ENCODE data around the gene CYTH4. TPM values are rescaled to one million over a fixed set of nuclear protein-coding genes. Genes with fewer than 3 reads are reported as not detected.

The CYTH4 gene
- total and polyA plus RNA-seq, 5 donors, result 2.6 to 7.0 (median 5.5) TPM

DNA sequence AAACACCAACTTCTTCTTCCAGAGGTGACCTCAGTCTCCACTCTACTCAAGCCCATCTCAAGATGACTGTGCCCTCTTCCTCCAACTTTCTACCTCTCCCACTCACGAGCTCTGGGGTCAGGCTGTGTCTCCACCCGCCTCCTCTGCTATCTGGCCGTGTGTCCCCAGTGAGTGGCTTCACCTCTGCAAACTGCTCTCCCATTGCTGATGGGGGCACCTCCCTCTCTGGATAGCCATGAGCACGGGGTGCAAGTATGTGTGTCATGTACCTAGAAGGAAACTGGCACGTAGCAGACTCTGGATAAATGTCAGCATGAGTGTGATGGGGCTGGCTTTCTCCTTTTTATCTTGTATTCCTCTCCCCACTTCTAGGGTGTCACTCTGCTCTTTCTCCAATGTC, 20.0 kb upstream of the CYTH4 start:
- Histone ChIP-seq H3K4me3 (ENCODE audit: low read length) (no peak overlapping the region), H3K9me3 (ENCODE audit: control insufficient read depth, low read length) (peaks cover 2% of the 10 kb centered on the region), H3K27ac (ENCODE audit: low read length) (no peak overlapping the region), H3K4me1 (ENCODE audit: control insufficient read depth, insufficient read depth, low read length) (no peaks in the 10 kb centered on the region), H3K27me3 (ENCODE audit: control insufficient read depth, insufficient read depth) (no peaks in the 10 kb centered on the region)
- DNase-seq, result no peak
- ATAC-seq, result no peak
- WGBS, result 60% methylated on average over 5 of the region's 5 CpGs
- intact Hi-C loops (cut with DNase I), result loop anchor here in 1 of 4 donors (5.0 to 10.0 kb wide), 2 partner anchors 95 to 188 kb away; no protein-coding TSS in a partner anchor

DNA sequence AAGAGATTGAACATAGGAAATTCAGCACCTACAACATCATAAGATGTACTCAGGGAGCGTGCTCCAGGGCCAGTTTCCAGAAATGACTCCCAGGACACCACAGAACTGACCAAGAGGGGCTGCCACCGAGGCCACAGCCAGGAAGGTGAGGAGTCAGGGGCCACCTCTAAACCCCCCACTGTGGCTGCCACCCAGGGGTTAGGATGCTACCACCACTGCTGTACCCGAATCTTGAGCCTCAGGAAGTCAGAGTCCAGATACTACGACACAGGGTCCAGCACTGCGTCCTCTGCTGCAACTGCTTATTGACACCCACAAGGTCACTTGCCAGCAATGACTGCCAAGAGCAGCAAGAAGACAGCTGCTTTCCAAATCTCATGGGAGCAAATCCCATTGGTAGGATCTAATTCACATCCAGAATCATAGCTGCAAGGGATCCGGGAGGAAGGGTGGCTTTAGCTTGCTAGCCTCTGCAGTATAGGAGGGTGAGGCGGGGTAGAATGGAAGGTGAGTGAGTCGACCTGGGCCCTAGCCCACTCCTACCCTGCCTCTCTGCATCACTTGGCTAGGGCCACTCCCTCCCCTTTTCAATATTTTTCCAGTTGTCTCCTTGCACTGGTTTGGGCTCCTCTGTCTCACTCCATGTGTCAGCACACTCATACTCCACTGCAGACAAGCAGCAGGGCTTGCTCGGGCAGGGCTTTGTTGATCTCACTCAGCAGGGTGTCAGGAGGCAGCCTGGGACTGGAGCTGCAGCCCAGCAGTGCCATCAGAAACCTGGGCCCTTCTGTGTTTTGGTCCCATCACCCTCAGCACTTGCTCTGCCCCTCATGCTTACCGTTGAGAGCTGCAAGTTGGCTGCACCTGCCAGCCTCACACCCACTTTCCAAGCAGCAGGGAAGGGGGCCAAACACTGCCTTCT, 18.1 kb upstream of the CYTH4 start:
- intact Hi-C loops (cut with DNase I), result loop anchor here in 1 of 4 donors (5.0 to 10.0 kb wide), 2 partner anchors 97 to 189 kb away; no protein-coding TSS in a partner anchor
- Histone ChIP-seq H3K27ac (ENCODE audit: low read length) (no peak overlapping the region), H3K9me3 (ENCODE audit: control insufficient read depth, low read length) (peaks cover 2% of the 10 kb centered on the region), H3K27me3 (ENCODE audit: control insufficient read depth, insufficient read depth) (no peaks in the 10 kb centered on the region), H3K4me3 (ENCODE audit: low read length) (no peak overlapping the region), H3K4me1 (ENCODE audit: control insufficient read depth, insufficient read depth, low read length) (no peaks in the 10 kb centered on the region)
- ATAC-seq (no peak), DNase-seq (no peak)
- WGBS, result 81% methylated on average over 10 of the region's 10 CpGs

DNA sequence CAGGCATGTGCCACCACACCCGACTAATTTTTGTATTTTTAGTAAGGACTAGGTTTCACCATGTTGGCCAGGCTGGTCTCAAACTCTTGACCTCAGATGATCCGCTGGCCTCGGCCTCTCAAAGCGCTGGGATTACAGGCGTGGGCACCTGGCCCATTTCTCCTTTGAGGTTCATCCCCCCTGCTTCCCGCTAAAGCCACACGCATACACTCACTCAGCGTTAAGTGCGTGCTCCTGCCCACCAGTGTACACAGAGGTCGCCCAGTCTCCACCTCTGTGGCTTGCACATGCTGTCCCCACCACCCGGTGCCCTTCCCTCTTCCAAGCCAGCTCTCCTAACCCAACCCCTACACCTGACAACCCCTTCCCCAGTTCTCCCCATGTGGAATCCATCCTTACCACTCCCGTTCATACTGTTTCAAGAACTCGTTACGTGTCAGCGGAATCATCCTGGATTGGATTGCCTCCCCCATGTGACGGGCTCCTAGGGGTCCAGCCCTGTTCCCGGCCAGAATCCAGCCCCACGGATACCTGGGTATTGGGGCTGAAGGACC, 15.7 kb upstream of the CYTH4 start:
- Histone ChIP-seq H3K4me1 (ENCODE audit: control insufficient read depth, insufficient read depth, low read length) (no peaks in the 10 kb centered on the region), H3K9me3 (ENCODE audit: control insufficient read depth, low read length) (peaks cover 2% of the 10 kb centered on the region), H3K27me3 (ENCODE audit: control insufficient read depth, insufficient read depth) (no peaks in the 10 kb centered on the region), H3K4me3 (ENCODE audit: low read length) (no peak overlapping the region), H3K27ac (ENCODE audit: low read length) (no peak overlapping the region)
- WGBS, result 48% methylated on average over 18 of the region's 18 CpGs
- peak; percentile 22 for ATAC-seq
- DNase-seq, result peak in 1 of 3 donors; percentile 32
- intact Hi-C loops (cut with DNase I), result loop anchor here in 1 of 4 donors (10.0 kb wide), 1 partner anchor 192 kb away; no protein-coding TSS in a partner anchor

DNA sequence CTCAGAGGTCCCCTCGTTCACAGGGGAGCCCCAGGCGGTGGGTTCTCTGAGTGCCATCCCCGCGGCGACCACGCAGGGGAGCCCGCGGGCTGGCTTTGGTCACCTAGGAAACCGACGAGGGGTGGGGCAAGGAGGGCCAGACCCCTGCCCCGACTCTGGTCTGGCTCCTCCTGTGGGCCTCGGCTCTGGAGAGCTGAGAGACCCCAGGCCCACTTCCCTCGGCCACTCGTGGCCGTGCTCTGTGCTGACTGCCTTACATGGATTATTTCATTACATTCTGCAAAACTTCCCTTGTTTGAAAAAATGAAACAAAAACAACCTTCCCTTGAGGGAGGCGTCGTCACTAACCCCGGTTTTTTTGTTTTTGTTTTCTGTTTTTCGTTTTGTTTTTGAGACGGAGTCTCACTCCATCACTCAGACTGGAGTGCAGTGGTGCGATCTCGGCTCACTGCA, 15.1 kb upstream of the CYTH4 start:
- 11% methylated on average over 22 of the region's 22 CpGs for WGBS
- H3K27ac ChIP-seq (ENCODE audit: low read length), result no peak overlapping the region
- peak; percentile 75 to 82 for ATAC-seq
- DNase-seq, result peak in 2 of 3 donors; percentile 76 to 81
- H3K4me1 ChIP-seq (ENCODE audit: control insufficient read depth, insufficient read depth, low read length), result no peaks in the 10 kb centered on the region
- H3K9me3 ChIP-seq (ENCODE audit: control insufficient read depth, low read length), result peaks cover 2% of the 10 kb centered on the region
- intact Hi-C loops (cut with DNase I), result loop anchor here in 1 of 4 donors (10.0 kb wide), 1 partner anchor 192 kb away; no protein-coding TSS in a partner anchor
- peak overlapping the region; percentile 5 for H3K4me3 ChIP-seq (ENCODE audit: low read length)
- no peaks in the 10 kb centered on the region for H3K27me3 ChIP-seq (ENCODE audit: control insufficient read depth, insufficient read depth)

DNA sequence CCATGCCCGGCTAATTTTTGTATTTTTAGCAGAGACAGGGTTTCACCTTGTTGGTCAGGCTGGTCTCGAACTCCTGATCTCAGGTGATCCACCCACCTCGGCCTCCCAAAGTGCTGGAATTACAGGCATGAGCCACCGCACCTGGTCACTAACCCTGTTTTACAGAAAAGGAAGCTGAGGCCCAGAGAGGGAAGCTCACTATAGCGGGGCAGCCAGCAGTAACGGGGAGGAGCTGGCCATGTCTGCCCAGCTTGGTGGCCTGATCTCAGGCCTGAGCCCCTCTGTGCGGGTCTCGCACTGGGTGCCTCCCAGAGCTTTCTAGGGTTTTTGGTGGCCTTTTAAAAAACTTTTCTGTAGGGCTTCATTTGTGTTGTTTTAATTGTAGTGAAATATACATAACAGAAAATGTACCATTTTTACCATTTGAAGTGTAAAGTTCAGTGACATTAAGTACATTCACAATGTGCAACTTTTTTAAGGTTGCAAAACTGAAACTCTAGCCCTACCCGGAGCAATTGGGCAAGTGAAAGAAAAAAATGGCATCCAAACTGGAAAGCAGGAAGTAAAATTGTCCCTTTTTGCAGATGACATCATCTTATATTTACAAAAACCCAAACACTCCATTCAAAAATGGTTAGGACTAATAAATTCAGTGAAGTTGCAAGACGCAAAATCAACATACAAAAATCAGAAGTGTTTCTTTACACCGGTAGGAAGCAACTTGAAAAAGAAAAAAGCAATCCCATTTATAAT, 14.5 kb upstream of the CYTH4 start:
- ATAC-seq (no peak), DNase-seq (peak in 1 of 3 donors; percentile 25)
- Histone ChIP-seq H3K27ac (ENCODE audit: low read length) (no peak overlapping the region), H3K4me3 (ENCODE audit: low read length) (no peak overlapping the region), H3K9me3 (ENCODE audit: control insufficient read depth, low read length) (peaks cover 2% of the 10 kb centered on the region), H3K27me3 (ENCODE audit: control insufficient read depth, insufficient read depth) (no peaks in the 10 kb centered on the region), H3K4me1 (ENCODE audit: control insufficient read depth, insufficient read depth, low read length) (no peaks in the 10 kb centered on the region)
- 67% methylated on average over 11 of the region's 11 CpGs for WGBS
- intact Hi-C loops (cut with DNase I), result loop anchor here in 1 of 4 donors (10.0 kb wide), 1 partner anchor 193 kb away; no protein-coding TSS in a partner anchor

DNA sequence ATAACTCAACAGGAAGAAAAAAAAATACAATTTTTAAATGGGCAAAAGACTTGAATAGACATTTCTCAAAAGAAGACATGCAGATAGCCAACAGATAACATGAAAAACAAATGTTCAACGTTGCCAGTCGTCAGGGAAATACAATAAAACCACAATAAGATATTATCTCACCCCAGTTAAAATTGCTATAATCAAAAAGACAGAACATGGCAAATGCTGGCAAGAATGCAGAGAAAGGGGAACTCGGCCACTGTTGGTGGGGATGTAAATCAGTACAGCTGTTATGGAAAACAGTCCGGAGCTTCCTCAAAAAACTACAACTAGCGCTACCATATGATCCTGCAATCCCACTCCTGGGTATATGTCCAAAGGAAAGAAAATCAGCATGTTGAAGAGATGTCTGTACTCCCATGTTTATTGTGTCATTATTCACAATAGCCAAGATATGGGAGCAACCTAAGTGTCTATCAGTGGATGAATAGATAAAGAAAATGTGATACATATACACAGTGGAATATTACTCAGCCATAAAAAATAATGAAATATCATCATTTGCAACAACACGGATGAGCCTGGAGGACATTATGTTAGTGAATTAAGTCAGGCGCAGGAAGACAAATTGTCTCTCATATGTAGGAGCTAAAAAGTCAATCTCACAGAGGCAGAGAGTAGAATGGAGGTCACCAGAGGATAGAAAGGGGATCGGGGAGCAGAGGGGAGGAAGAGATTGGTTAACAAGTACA, 12.2 kb upstream of the CYTH4 start:
- DNase-seq, result peak in 2 of 3 donors; percentile 4 to 17
- WGBS, result 74% methylated on average over 8 of the region's 8 CpGs
- H3K27me3 ChIP-seq (ENCODE audit: control insufficient read depth, insufficient read depth), result no peaks in the 10 kb centered on the region
- no peak for ATAC-seq
- intact Hi-C loops (cut with DNase I), result loop anchor here in 1 of 4 donors (10.0 kb wide), 1 partner anchor 195 kb away; no protein-coding TSS in a partner anchor
- no peak overlapping the region for H3K4me3 ChIP-seq (ENCODE audit: low read length)
- H3K4me1 ChIP-seq (ENCODE audit: control insufficient read depth, insufficient read depth, low read length), result no peaks in the 10 kb centered on the region
- H3K9me3 ChIP-seq (ENCODE audit: control insufficient read depth, low read length), result no peaks in the 10 kb centered on the region
- H3K27ac ChIP-seq (ENCODE audit: low read length), result no peak overlapping the region

DNA sequence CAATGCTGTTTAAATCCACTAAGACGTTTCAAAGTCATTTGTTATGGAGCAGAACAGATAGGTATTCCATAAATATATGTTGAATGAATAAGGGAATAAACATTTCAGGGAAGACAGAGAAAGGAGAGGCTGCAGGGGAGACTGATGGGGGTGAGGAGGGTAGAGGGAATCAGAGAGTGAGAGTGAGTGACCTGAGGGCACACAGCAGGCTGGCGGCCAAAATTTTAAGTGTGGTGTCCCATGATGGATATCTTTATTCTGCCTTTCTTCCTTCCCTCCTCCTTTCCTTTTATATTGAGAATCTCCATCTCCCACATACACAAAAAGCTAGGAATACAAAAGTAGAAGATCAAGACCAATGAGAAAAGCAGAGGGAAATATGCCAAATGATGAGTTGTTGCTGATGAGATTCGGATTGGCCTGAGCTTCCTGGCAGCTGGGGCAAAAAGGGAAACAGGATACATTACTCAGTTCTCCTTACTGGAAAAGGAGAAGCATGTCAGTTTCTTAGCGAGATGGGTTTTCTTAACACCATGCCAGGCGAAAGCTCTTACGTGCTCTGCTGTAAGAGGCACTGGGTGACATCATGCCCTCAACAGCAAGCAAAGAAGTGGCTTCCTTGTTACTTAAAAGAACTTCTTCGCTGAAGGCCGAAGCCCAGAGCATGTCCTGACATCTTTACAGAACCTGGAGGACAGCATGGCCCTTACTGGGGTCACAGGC, 11.2 kb upstream of the CYTH4 start:
- Histone ChIP-seq H3K4me3 (ENCODE audit: low read length) (no peak overlapping the region), H3K9me3 (ENCODE audit: control insufficient read depth, low read length) (no peaks in the 10 kb centered on the region), H3K4me1 (ENCODE audit: control insufficient read depth, insufficient read depth, low read length) (no peaks in the 10 kb centered on the region), H3K27me3 (ENCODE audit: control insufficient read depth, insufficient read depth) (no peaks in the 10 kb centered on the region), H3K27ac (ENCODE audit: low read length) (no peak overlapping the region)
- ATAC-seq (peak; percentile 13 to 49), DNase-seq (peak in 1 of 3 donors; percentile 40)
- WGBS, result 66% methylated on average over 8 of the region's 8 CpGs
- intact Hi-C loops (cut with DNase I), result no loop called here

DNA sequence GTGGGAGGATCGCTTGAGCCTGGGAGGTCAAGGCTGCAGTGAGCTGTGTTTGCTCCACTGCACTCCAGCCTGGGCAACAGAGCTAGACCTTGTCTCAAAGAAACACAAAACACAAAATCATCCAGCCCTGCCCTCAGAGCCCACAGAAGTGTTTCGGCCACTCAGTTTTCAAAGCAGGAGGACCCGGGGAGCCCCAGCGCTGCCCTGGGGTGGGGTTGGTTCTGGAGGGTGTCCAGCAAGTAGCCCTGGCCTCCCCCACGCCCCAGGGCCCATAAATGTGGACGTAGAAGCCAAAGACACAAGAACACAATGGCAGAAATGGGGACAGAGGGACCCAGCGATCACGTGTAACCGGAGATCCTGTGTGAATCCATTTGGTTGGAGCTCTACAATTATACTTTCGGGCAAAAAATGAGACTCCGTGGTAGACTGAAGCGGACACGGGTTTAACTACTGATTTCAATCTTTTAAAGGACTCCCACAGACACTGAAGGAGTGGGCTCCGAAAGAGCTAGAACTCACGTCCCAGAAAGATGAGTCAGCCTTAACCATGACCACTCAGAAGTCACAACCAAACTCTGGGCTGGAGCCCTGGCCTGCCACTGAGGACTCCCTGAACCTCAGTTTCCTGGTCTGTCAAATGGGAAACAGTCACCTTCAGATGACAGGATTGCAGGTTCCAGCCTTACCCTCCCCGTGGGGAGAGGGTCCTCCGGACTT, 9.0 kb upstream of the CYTH4 start:
- intact Hi-C loops (cut with DNase I), result no loop called here
- no peaks in the 10 kb centered on the region for H3K4me1 ChIP-seq (ENCODE audit: control insufficient read depth, insufficient read depth, low read length)
- no peak overlapping the region for H3K4me3 ChIP-seq (ENCODE audit: low read length)
- H3K27ac ChIP-seq (ENCODE audit: low read length), result no peak overlapping the region
- ATAC-seq (no peak), DNase-seq (peak in 1 of 3 donors; percentile 38)
- no peaks in the 10 kb centered on the region for H3K9me3 ChIP-seq (ENCODE audit: control insufficient read depth, low read length)
- WGBS, result 57% methylated on average over 17 of the region's 17 CpGs
- no peaks in the 10 kb centered on the region for H3K27me3 ChIP-seq (ENCODE audit: control insufficient read depth, insufficient read depth)

DNA sequence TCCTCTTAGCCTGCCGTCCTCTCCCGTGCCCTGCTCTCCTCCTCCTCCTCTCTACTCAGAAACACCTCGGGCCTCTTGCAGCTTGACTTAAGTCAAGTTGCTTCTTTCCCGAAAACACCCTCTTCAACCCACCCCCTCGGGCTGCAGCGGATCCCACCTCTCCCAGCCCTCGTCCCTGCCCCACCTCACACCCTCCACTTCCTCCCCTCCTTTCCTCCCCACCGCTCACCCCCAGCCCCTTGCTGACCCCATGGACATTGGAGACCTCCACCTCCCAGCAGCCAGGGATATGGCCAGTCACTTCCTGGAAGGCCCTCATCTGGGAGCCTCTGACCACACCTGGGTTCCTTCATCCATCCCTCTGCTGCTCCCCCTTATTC, 8.5 kb upstream of the CYTH4 start:
- 74% methylated on average over 8 of the region's 8 CpGs for WGBS
- peak in 1 of 2 donors; percentile 19 for ATAC-seq
- peak in 2 of 3 donors; percentile 22 to 26 for DNase-seq
- H3K4me3 ChIP-seq (ENCODE audit: low read length), result no peak overlapping the region
- no peaks in the 10 kb centered on the region for H3K9me3 ChIP-seq (ENCODE audit: control insufficient read depth, low read length)
- intact Hi-C loops (cut with DNase I), result no loop called here
- H3K27ac ChIP-seq (ENCODE audit: low read length), result no peak overlapping the region
- no peaks in the 10 kb centered on the region for H3K27me3 ChIP-seq (ENCODE audit: control insufficient read depth, insufficient read depth)
- no peaks in the 10 kb centered on the region for H3K4me1 ChIP-seq (ENCODE audit: control insufficient read depth, insufficient read depth, low read length)

All from right cardiac atrium (tissue), 5 donors.